Measurements from ENCODE around the gene COMMD10. TPM values are rescaled to one million over a fixed set of nuclear protein-coding genes. Genes with fewer than 3 reads are reported as not detected.
A peak's percentile ranks its signal among the peaks of the same experiment; 100 is the strongest.

COMMD10 gene
- total RNA-seq, 1 donor from 2014 or later = 44.2 TPM

- DNase-seq (ENCODE audit: low read depth) = no peak
Measured at GRCh38 chr5:116209166-116209565, 124.3 kb downstream of the COMMD10 start.

- DNase-seq (ENCODE audit: low read depth) = no peak
Measured at GRCh38 chr5:116212225-116212624, 127.4 kb downstream of the COMMD10 start.

- DNase-seq (ENCODE audit: low read depth) = no peak
Measured at GRCh38 chr5:116216246-116216645, 131.4 kb downstream of the COMMD10 start.

- DNase-seq (ENCODE audit: low read depth) = no peak
Measured at GRCh38 chr5:116225281-116225922, 140.6 kb downstream of the COMMD10 start.

GRCh38 chr5:116229131-116229689 is 144.4 kb downstream of the COMMD10 start:
- no peak for DNase-seq (ENCODE audit: low read depth)

- DNase-seq (ENCODE audit: low read depth) = no peak
Measured at GRCh38 chr5:116231288-116231687, 146.5 kb downstream of the COMMD10 start.

GRCh38 chr5:116234681-116235080 is 149.9 kb downstream of the COMMD10 start:
- DNase-seq (ENCODE audit: low read depth) = no peak

DNA sequence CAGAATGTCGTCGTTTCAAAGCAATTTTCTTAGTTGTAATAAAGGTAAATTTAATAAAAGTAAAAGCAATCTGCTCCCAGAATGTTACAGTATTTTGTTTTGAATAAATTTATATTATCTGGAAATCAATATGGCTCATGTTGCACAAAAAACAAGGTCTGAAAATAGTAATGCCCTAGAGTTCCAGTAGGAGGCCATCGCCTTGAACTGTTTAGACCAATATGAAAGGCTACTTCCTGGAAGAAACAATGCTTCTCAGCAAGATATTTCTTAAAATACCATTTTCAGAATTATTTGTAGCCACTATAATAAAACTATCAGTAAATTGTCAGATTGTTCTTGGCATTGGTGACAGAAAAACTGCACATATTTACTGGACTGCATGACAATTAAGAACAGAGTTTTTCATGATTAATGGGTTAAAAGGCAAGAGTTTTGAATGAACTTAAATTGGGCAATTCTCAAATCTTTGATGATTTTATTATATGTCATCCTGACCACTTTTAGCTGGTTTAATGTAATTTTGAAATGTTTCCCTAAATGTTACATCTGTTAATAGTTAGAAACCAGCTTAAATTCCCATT is 153.2 kb downstream of the COMMD10 start:
- DNase-seq (ENCODE audit: low read depth) = peak; percentile 4

DNA sequence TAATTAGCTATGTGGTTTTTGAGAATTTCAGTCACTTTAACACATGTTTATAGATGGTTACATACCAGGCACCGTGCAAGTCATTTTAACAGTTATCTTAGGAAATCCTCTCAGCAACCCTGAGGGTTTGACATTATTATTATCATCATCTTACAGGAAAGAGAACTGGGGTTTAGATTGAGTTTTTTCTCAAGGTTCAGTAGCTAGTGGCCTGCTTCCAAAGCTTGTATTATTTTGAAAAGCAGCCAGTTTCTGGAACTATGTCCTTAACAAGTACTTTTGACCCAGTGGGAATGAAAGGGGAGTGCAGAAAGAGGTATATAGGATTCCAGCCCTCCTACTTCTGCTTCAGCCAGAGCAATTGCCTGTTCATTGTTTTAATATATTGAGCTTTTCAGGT is 157.5 kb downstream of the COMMD10 start:
- no peak for DNase-seq (ENCODE audit: low read depth)

DNA sequence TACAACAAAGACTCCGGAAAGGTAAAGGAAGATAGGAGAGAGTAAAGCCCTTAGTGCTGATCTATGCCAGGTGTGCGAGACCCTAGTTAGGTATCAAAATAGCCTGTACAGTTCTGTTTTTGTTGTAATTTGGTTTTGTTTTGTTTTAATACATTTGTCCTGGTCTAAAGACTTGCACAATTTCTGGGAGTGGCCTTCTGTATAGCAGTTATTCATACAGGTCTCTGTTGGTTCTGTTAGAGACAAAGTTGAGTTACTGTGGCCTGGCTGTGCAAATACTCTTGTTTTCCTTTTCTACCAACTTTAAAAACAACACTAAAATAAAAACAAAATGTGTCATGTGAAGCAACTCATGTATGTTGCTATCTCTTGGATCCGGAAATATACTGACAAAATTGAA is 163.6 kb downstream of the COMMD10 start:
- DNase-seq (ENCODE audit: low read depth) = no peak

DNA sequence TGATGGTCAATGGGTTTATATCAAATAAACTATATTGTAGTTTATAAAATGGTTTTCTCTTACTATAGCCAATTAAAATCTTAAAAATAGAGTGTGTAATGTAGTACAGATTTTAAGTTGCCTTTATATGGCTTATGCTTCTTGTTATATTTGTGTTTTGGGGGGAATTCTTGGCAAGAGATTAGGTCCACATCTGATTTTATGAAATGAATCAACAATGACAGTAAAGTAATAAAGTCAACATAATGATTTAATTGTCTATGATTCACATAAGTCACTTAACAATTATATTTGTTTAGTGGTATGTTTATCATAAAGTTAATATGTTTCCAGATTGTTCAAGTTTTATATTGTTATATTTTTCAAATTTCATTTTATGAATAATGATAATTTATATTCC is 164.8 kb downstream of the COMMD10 start:
- DNase-seq (ENCODE audit: low read depth) = no peak

DNA sequence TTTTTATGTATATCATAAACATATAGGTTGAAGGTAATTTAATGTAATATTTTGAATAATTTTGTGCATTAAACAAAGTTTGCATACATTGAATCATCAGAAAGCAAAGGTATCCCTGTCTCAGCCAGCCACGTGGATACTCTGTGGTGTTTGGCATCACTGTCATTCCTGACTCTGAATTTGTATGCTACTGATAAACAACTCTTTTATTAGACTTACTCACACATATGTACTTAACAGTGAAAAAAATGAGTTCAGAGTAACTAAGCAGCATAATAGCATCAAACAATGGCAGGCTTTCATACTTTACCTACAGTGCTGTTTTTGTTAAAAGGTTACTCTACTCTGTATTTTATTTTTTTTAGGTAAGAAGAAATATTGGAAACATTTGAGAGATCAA is 171.9 kb downstream of the COMMD10 start:
- no peak for DNase-seq (ENCODE audit: low read depth)

DNA sequence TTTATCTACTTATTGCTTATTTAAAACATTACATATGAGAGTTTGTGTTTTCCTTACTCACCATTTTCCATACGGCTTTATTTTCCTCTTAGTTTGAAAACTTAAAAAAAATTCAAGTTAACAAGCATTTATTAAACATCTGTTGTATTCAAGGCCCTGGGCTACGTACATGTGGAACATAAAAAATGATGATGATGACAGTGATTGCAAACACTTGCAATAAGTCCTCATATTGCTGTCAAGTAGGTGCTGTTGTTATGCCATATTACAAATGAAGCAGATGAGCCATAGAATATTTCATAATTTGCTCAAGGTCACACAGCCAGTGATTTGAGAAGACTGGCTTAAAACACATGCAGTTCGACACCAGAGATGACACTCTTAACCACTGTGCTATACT is 180.6 kb downstream of the COMMD10 start:
- no peak for DNase-seq (ENCODE audit: low read depth)

DNA sequence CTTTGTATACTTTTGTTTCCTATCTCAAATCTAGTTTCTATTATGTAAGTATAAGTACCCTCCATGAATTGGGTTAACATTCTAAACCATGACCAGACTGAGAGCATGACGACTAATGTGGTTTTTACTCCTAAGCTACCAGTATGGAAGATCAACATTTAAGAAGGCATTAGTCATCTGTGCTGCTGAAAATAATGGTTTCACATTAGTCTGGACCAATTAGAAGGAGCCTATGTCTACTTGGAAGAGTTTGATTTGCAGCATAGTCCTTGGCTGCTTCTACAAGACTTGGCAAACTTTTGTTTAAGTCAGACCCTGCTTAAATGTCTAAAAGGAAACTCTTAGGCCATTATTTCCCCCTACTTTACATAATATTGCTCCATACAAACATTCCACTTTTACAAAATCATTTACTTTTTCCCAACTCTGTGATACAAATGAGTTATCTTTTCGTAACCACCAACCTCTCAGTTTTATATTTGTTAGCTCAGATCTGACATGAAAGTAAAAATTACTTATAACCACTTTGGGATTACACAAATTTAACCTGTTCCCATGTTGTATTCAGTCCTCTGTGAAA is 186.7 kb downstream of the COMMD10 start:
- no peak for DNase-seq (ENCODE audit: low read depth)

- DNase-seq (ENCODE audit: low read depth) = peak; percentile 13
Measured at GRCh38 chr5:116272281-116272941, 187.6 kb downstream of the COMMD10 start.

GRCh38 chr5:116273448-116274242 is 188.8 kb downstream of the COMMD10 start:
- peak; percentile 4 for DNase-seq (ENCODE audit: low read depth)

DNA sequence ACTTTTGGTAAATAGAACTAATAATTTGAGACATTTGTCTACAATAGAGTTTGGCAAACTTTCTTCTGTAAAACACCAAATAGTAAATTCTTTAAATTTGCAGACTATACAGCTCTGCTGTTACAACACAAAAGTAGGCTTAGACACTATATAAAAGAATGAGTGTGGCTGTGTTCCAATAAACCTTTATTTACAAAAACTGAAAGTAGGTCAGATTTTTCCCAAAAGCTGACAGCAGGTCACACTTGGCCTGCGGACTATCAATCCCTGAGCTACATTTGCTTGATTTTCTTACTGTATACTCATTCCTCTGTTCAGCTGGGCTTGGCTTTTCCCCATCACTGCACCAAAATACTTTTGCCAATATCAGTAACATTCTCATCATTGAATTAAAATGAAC is 189.4 kb downstream of the COMMD10 start:
- DNase-seq (ENCODE audit: low read depth) = no peak

- DNase-seq (ENCODE audit: low read depth) = no peak
Measured at GRCh38 chr5:116275282-116275681, 190.5 kb downstream of the COMMD10 start.

DNA sequence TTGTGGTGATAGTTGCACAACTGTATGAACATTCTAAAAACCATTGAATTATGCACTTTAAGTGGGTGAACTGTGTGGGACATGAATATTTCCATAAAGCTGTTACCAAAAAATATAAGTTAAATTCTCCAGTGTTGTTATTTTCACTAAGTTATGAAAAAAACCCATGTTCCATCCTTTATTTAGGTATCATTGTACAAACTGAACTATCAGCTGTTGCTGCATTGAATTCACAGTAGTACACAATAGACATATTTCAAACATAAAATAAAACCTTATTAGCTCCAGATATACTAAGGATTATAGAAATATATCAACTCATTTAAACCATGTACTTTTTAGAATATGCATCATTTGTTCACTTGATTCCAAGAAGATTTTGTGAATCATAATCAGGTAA is 192.1 kb downstream of the COMMD10 start:
- DNase-seq (ENCODE audit: low read depth) = no peak

GRCh38 chr5:116280149-116280803 is 195.5 kb downstream of the COMMD10 start:
- no peak for DNase-seq (ENCODE audit: low read depth)

- DNase-seq (ENCODE audit: low read depth) = no peak
Measured at GRCh38 chr5:116281309-116281708, 196.5 kb downstream of the COMMD10 start.
